HepG2 (cell line): ENCODE measurements around the gene CCSER1. TPM values are rescaled to one million over a fixed set of nuclear protein-coding genes. Genes with fewer than 3 reads are reported as not detected.

Source experiments
- ATAC-seq: fragments of 200-7000 bp; cut with Tn5 transposase; 3 replicates; pipeline ENCODE4 v1.9.1; 2020; ENCODE audit warnings: mild to moderate bottlenecking, moderate library complexity
- BruUV-seq: library from RNA; stranded (reverse); fragments of 400-500 nt; replicated peaks from 2 replicates; lab custom pipeline; 2021; lab: Mats Ljungman, UMichigan
- CTCF ChIA-PET: fragments of 300-600 bp; formaldehyde crosslinking; extraction: SDS; loops from one replicate; lab custom pipeline; 2021; ENCODE audit warnings: low total read pairs, inconsistent platforms, low intra/inter-chr PET ratio; lab: Yijun Ruan, JAX
- POLR2A ChIA-PET: fragments of 350-600 bp; sonication (Branson Sonifier 250); formaldehyde crosslinking; loops from one replicate; lab custom pipeline; 2020; ENCODE audit warnings: antibody characterized with exemption, inconsistent platforms; lab: Yijun Ruan, JAX
- DNase-seq: peaks from one replicate; pipeline ENCODE4 v3.0.0-alpha.2; 2015; ENCODE audit warnings: low spot score
- FAIRE-seq: peaks from 3 replicates; lab custom pipeline; 2011; peaks lifted over from hg19 to GRCh38; lab: Jason Lieb, UNC
- H2AFZ ChIP-seq: one replicate; pipeline ENCODE4 v1.6.1; 2011; ENCODE audit warnings: low read length, inconsistent platforms
- H3K27ac ChIP-seq: fragments of 300-600 bp; 3 replicates; pipeline ENCODE4 v1.8.0; 2011; ENCODE audit warnings: mixed run types, mild to moderate bottlenecking, mixed read lengths, low read length, inconsistent platforms; ENCODE audit not compliant: insufficient read depth; ENCODE audit errors: extremely low read length
- H3K27me3 ChIP-seq, 2 experiments: fragments of 200-600 bp in 1 of 2; 2 replicates in 1 of 2; 3 replicates in 1 of 2; pipeline versions ENCODE4 v1.6.0 to v1.8.0; 2011; ENCODE audit warnings: low read length in 2 of 2, mild to moderate bottlenecking in 2 of 2, moderate library complexity in 2 of 2, inconsistent platforms in 1 of 2; ENCODE audit not compliant: insufficient read depth in 2 of 2, control insufficient read depth in 1 of 2
- H3K36me3 ChIP-seq, 2 experiments: fragments of 200-600 bp in 1 of 2; replicated peaks in 1 of 2; 2 replicates in 1 of 2; 3 replicates in 1 of 2; pipeline versions ENCODE4 v1.5.1 to v1.8.0; 2011; ENCODE audit warnings: low read length in 2 of 2, inconsistent platforms in 1 of 2; ENCODE audit not compliant: insufficient read depth in 2 of 2, control insufficient read depth in 1 of 2
- H3K4me1 ChIP-seq: 2 replicates; pipeline ENCODE4 v1.5.1; 2012; ENCODE audit warnings: low read length, inconsistent platforms; ENCODE audit not compliant: insufficient read depth
- H3K4me2 ChIP-seq: 2 replicates; pipeline ENCODE4 v1.6.0; 2011; ENCODE audit warnings: low read depth, low read length, inconsistent platforms
- H3K4me3 ChIP-seq, 3 experiments: fragments of 200-600 bp in 1 of 3; sonication (generic), shearing (Covaris generic) in 1 of 3; replicated peaks in 1 of 3; 2 replicates each; pipeline ENCODE4 v1.5.1; 2011 to 2016; ENCODE audit warnings: low read length in 3 of 3, inconsistent platforms in 2 of 3, low read depth in 2 of 3, mild to moderate bottlenecking in 2 of 3, control low read depth in 1 of 3, mixed read lengths in 1 of 3; ENCODE audit not compliant: insufficient read depth in 1 of 3
- H3K79me2 ChIP-seq: one replicate; pipeline ENCODE4 v1.6.1; 2011; ENCODE audit warnings: low read length, inconsistent platforms; ENCODE audit not compliant: insufficient read depth
- H3K9ac ChIP-seq: 2 replicates; pipeline ENCODE4 v1.6.0; 2011; ENCODE audit warnings: mild to moderate bottlenecking, low read depth, low read length, inconsistent platforms; ENCODE audit not compliant: insufficient read depth
- H3K9me3 ChIP-seq: 2 replicates; pipeline ENCODE4 v1.5.1; 2012; ENCODE audit warnings: mild to moderate bottlenecking, low read length
- H4K20me1 ChIP-seq: 2 replicates; pipeline ENCODE4 v1.6.0; 2011; ENCODE audit warnings: inconsistent platforms, mild to moderate bottlenecking, low read length, moderate library complexity; ENCODE audit not compliant: insufficient read depth
- CEBPB ChIP-seq: IDR thresholded peaks from 2 replicates; pipeline ENCODE4 v1.6.1; 2011; ENCODE audit warnings: low read depth, low read length, improper control_type of control experiment, borderline replicate concordance
- FIP1L1 ChIP-seq: fragments of 200-400 bp; formaldehyde crosslinking; IDR thresholded peaks from 2 replicates; pipeline ENCODE4 v1.6.1; 2018; ENCODE audit warnings: low read depth, mild to moderate bottlenecking, low read length, moderate library complexity, borderline replicate concordance; ENCODE audit not compliant: insufficient read depth
- MBD4 ChIP-seq: IDR thresholded peaks from 2 replicates; pipeline ENCODE4 v1.6.1; 2012; ENCODE audit warnings: low read length, inconsistent platforms, borderline replicate concordance
- SP1 ChIP-seq, 2 experiments: fragments of 450-650 bp in 1 of 2; sonication (generic) in 1 of 2; formaldehyde crosslinking in 1 of 2; IDR thresholded peaks; 2 replicates each; pipeline versions ENCODE4 v1.4.0 to v1.6.1; 2016 to 2020; ENCODE audit warnings: missing genetic modification reagents in 1 of 2
- TBX2 ChIP-seq: sonication (generic); formaldehyde crosslinking; IDR thresholded peaks from 2 replicates; pipeline ENCODE4 v1.5.0; 2020; ENCODE audit warnings: missing genetic modification reagents, mild to moderate bottlenecking, borderline replicate concordance
- XRCC5 ChIP-seq: fragments of 200-400 bp; formaldehyde crosslinking; optimal IDR thresholded peaks from 2 replicates; pipeline ENCODE3; 2017; ENCODE audit warnings: mild to moderate bottlenecking, low read length
- ZFP1 ChIP-seq: IDR thresholded peaks from 2 replicates; pipeline ENCODE4 v1.6.1; 2016
- ZNF205 ChIP-seq: IDR thresholded peaks from 2 replicates; pipeline ENCODE4 v1.6.1; 2018; ENCODE audit warnings: missing biosample characterization, missing genetic modification reagents
- ZNF225 ChIP-seq: sonication (generic); formaldehyde crosslinking; IDR thresholded peaks from 2 replicates; pipeline ENCODE4 v1.4.0; 2020; ENCODE audit warnings: mild to moderate bottlenecking, missing genetic modification reagents
- ZNF234 ChIP-seq: sonication (generic); formaldehyde crosslinking; conservative IDR thresholded peaks from 2 replicates; pipeline ENCODE4 v1.5.1; 2020; ENCODE audit warnings: mild to moderate bottlenecking, missing genetic modification reagents
- ZNF547 ChIP-seq: sonication (generic); formaldehyde crosslinking; IDR thresholded peaks from 2 replicates; pipeline ENCODE4 v1.5.1; 2020; ENCODE audit warnings: mild to moderate bottlenecking, missing genetic modification reagents
- ZNF598 ChIP-seq: sonication (generic); formaldehyde crosslinking; IDR thresholded peaks from 2 replicates; pipeline ENCODE4 v1.5.1; 2020; ENCODE audit warnings: mild to moderate bottlenecking, missing genetic modification reagents, borderline replicate concordance
- ZNF614 ChIP-seq: IDR thresholded peaks from 2 replicates; pipeline ENCODE4 v1.6.1; 2018; ENCODE audit warnings: missing biosample characterization, missing genetic modification reagents, inconsistent platforms, borderline replicate concordance
- ZNF75D ChIP-seq: sonication (generic); formaldehyde crosslinking; IDR thresholded peaks from 2 replicates; pipeline ENCODE4 v1.8.1; 2023; ENCODE audit warnings: missing genetic modification reagents, mild to moderate bottlenecking, borderline replicate concordance
- in situ Hi-C: cut with HindIII; loops from 2 replicates; pipeline ENCODE4 v1.10.0; 2017; ENCODE audit warnings: low pct_unique_long_range_greater_than_20kb; ENCODE audit not compliant: extremely low pct_ligation_motif_present
- intact Hi-C: fragments of 100-400 bp; cut with micrococcal nuclease; formaldehyde crosslinking; loops from one replicate; pipeline ENCODE4 v1.10.0; 2022; ENCODE audit not compliant: unreplicated experiment
- polyA plus RNA-seq, 8 experiments: library from polyadenylated mRNA; depleted of rRNA in 3 of 8; stranded (reverse) in 7 of 8; unstranded in 1 of 8; fragments of >200 nt; fragmentation: Illumina TruSeq in 4 of 8; extraction: Trizol in 4 of 8; gene quantifications; 2 replicates each; pipeline versions ENCODE4 v1.2.1 to v1.2.3, GENCODE V29; 2011 to 2016; ENCODE audit warnings: low read depth in 4 of 8, missing spikeins in 1 of 8, mixed read lengths in 1 of 8; ENCODE audit not compliant: insufficient read depth in 1 of 8
- total RNA-seq, 5 experiments: library from RNA; depleted of rRNA; stranded (reverse); fragments of >200 nt; fragmentation: Illumina TruSeq; extraction: Trizol; gene quantifications; 2 replicates each; pipeline ENCODE4 v1.2.3, GENCODE V29; 2016; ENCODE audit warnings: low read depth in 1 of 5

CCSER1 gene
- total and polyA plus RNA-seq, 2 of the 13 experiments (the other 11 are each of a cell fraction or from before 2014, with no cell fraction given): not detected

- TF ChIP-seq ZNF598: no peak
- TF ChIP-seq ZNF614 (CRISPR knock-in tag): no peak
- no peak for TF ChIP-seq CEBPB
- no peak for TF ChIP-seq MBD4
- TF ChIP-seq ZNF547 (CRISPR knock-in tag): no peak
- TF ChIP-seq ZNF75D (CRISPR knock-in tag): no peak
- no peak for TF ChIP-seq XRCC5
- no peak for TF ChIP-seq ZNF205 (CRISPR knock-in tag)
- TF ChIP-seq ZNF234: no peak
- TF ChIP-seq ZNF225 (CRISPR knock-in tag): no peak
- no peak for TF ChIP-seq ZFP1 (CRISPR knock-in tag)
- no peak for TF ChIP-seq SP1 (IDR thresholded peaks at IDR 0.05)
- TF ChIP-seq SP1 (CRISPR knock-in tag; IDR thresholded peaks at IDR 0.05): no peak
- no peak for TF ChIP-seq TBX2 (CRISPR knock-in tag)
- TF ChIP-seq FIP1L1: no peak
- Histone ChIP-seq H3K4me2 (no peak overlapping the region), H4K20me1 (no peaks in the 10 kb centered on the region), H3K79me2 (no peaks in the 10 kb centered on the region), H3K9ac (no peak overlapping the region), H3K27me3 (no peaks in the 10 kb centered on the region; a peak in 1 of 5 replicates), H2AFZ (no peak overlapping the region), H3K27ac (no peak overlapping the region), H3K9me3 (no peaks in the 10 kb centered on the region), H3K4me3 (no peak overlapping the region), H3K4me1 (no peaks in the 10 kb centered on the region), H3K36me3 (no peaks in the 10 kb centered on the region)
- DNase-seq (no peak), FAIRE-seq (no peak), ATAC-seq (no peak)
- in situ Hi-C loops (no loop called here), intact Hi-C loops (no loop called here)
- ChIA-PET CTCF (no interaction called here), POLR2A (no interaction called here)
- BruUV-seq: no TSS peak
Measured at GRCh38 chr4:91630764-91631163, 1503.6 kb downstream of the CCSER1 start.
